IMR-90 (cell line): ENCODE data around the gene CDKN1A. TPM values are rescaled to one million over a fixed set of nuclear protein-coding genes. Genes with fewer than 3 reads are reported as not detected.

Experiments
- polyA plus RNA-seq, 3 experiments: library from polyadenylated mRNA; depleted of rRNA; stranded (reverse); fragments of >200 nt; gene quantifications; 2 replicates each; pipeline ENCODE4 v1.2.3, GENCODE V29; 2012; ENCODE audit warnings: low replicate concordance in 1 of 3
- total RNA-seq: library from RNA; depleted of rRNA; stranded (reverse); fragments of >200 nt; gene quantifications from 2 replicates; pipeline ENCODE4 v1.2.3, GENCODE V29; 2012
- TF ChIP-seq, protein P1 (sequence below): conservative IDR thresholded peaks from 2 replicates; pipeline ENCODE4 v1.5.1; 2012; ENCODE audit warnings: mild to moderate bottlenecking, low read depth, low read length, improper control_type of control experiment

Gene CDKN1A
- total and polyA plus RNA-seq, 2 of the 4 experiments (the other 2 are of a cell fraction) = 155 to 576 TPM

DNA sequence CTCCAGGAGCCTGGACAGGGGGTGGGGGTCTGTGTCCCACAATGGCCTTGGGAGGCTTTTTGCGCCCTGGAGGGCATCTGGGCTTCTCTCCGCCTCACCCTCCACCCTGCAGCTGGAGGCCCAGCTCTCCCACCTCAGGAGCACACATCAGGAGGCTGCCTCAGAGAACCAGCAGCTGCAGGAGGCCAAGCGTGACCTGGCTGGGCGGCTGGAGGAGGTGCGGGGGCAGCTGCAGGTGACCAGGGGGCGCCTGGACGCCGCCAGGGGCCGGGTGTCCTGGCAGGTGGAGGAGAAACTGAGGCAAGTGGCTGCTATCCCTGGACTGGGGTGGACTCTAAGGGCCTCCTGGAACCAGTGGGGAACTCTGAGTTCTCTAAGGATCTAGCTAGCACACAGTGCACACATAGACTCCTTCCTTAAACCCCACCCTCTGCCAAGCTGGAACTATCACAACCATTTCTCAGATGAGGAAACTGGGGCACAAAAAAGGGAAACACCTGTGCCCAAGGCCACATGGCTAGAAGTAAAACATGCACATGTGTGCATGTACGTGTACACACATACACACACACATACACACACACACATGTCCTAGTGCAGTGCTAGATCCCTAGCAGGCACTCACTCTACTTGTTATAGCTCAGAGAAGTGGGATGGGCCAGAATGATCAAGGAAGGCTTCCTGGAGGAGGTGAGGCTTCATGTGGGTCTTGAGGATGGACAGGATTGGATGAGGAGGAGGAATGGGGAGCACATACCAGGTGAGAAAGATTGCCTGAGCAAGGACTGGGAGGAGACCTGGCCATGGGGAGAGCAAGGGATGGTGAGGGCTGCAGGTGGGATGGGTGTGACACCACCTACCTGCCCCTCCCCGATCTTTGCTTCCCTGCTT lies 42.0 kb downstream of the CDKN1A start (continued):
- TF ChIP-seq, protein P1, sequence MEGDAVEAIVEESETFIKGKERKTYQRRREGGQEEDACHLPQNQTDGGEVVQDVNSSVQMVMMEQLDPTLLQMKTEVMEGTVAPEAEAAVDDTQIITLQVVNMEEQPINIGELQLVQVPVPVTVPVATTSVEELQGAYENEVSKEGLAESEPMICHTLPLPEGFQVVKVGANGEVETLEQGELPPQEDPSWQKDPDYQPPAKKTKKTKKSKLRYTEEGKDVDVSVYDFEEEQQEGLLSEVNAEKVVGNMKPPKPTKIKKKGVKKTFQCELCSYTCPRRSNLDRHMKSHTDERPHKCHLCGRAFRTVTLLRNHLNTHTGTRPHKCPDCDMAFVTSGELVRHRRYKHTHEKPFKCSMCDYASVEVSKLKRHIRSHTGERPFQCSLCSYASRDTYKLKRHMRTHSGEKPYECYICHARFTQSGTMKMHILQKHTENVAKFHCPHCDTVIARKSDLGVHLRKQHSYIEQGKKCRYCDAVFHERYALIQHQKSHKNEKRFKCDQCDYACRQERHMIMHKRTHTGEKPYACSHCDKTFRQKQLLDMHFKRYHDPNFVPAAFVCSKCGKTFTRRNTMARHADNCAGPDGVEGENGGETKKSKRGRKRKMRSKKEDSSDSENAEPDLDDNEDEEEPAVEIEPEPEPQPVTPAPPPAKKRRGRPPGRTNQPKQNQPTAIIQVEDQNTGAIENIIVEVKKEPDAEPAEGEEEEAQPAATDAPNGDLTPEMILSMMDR = no peak
